ENCODE measurements around the gene FAM171A1. TPM values are rescaled to one million over a fixed set of nuclear protein-coding genes. Genes with fewer than 3 reads are reported as not detected.

The FAM171A1 gene
- total RNA-seq, 1 donor = 25.0 TPM

GRCh38 chr10:15169555-15170401 is 201.3 kb downstream of the FAM171A1 start:
- H3K4me1 ChIP-seq (ENCODE audit: insufficient read depth, low read length) = peaks cover 34% of the 10 kb centered on the region
- TF ChIP-seq, protein P1, sequence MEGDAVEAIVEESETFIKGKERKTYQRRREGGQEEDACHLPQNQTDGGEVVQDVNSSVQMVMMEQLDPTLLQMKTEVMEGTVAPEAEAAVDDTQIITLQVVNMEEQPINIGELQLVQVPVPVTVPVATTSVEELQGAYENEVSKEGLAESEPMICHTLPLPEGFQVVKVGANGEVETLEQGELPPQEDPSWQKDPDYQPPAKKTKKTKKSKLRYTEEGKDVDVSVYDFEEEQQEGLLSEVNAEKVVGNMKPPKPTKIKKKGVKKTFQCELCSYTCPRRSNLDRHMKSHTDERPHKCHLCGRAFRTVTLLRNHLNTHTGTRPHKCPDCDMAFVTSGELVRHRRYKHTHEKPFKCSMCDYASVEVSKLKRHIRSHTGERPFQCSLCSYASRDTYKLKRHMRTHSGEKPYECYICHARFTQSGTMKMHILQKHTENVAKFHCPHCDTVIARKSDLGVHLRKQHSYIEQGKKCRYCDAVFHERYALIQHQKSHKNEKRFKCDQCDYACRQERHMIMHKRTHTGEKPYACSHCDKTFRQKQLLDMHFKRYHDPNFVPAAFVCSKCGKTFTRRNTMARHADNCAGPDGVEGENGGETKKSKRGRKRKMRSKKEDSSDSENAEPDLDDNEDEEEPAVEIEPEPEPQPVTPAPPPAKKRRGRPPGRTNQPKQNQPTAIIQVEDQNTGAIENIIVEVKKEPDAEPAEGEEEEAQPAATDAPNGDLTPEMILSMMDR (IDR thresholded peaks at IDR 0.05; ENCODE audit: extremely low read depth, low read depth, low read length) = no peak
- peaks cover 15% of the 10 kb centered on the region for H4K20me1 ChIP-seq (ENCODE audit: insufficient read depth, low read length)
- H3K4me3 ChIP-seq (ENCODE audit: insufficient read depth, low read length) = peak overlapping the region; percentile 32
- H3K9me3 ChIP-seq (ENCODE audit: low read depth, low read length) = no peaks in the 10 kb centered on the region
- H3K27me3 ChIP-seq (ENCODE audit: insufficient read depth, low read length) = no peaks in the 10 kb centered on the region
- H3K27ac ChIP-seq (ENCODE audit: low read depth, low read length) = peak overlapping the region; percentile 7
- no peaks in the 10 kb centered on the region for H3K36me3 ChIP-seq (ENCODE audit: insufficient read depth, low read length)
- H3K79me2 ChIP-seq (ENCODE audit: insufficient read depth, low read length) = peaks cover 36% of the 10 kb centered on the region
- peak overlapping the region; percentile 77 for H3K4me2 ChIP-seq (ENCODE audit: insufficient read depth, low read length)
- DNase-seq (ENCODE audit: insufficient read length, low spot score, missing footprints) = peak; percentile 58
- peak overlapping the region; percentile 71 for H2AFZ ChIP-seq (ENCODE audit: low read length)

- Histone ChIP-seq H2AFZ (ENCODE audit: low read length) (peak overlapping the region; percentile 71), H3K9me3 (ENCODE audit: low read depth, low read length) (no peaks in the 10 kb centered on the region), H3K27me3 (ENCODE audit: insufficient read depth, low read length) (no peaks in the 10 kb centered on the region), H3K4me2 (ENCODE audit: insufficient read depth, low read length) (peak overlapping the region; percentile 77), H3K36me3 (ENCODE audit: insufficient read depth, low read length) (no peaks in the 10 kb centered on the region), H3K4me3 (ENCODE audit: insufficient read depth, low read length) (peak overlapping the region; percentile 38), H4K20me1 (ENCODE audit: insufficient read depth, low read length) (peaks cover 18% of the 10 kb centered on the region), H3K79me2 (ENCODE audit: insufficient read depth, low read length) (peaks cover 44% of the 10 kb centered on the region), H3K27ac (ENCODE audit: low read depth, low read length) (no peak overlapping the region), H3K4me1 (ENCODE audit: insufficient read depth, low read length) (peaks cover 34% of the 10 kb centered on the region)
- TF ChIP-seq, protein P1 (IDR thresholded peaks at IDR 0.05; ENCODE audit: extremely low read depth, low read depth, low read length) = no peak
- peak; percentile 98 for DNase-seq (ENCODE audit: insufficient read length, low spot score, missing footprints)
Measured at GRCh38 chr10:15168786-15169554, 202.1 kb downstream of the FAM171A1 start.

DNA sequence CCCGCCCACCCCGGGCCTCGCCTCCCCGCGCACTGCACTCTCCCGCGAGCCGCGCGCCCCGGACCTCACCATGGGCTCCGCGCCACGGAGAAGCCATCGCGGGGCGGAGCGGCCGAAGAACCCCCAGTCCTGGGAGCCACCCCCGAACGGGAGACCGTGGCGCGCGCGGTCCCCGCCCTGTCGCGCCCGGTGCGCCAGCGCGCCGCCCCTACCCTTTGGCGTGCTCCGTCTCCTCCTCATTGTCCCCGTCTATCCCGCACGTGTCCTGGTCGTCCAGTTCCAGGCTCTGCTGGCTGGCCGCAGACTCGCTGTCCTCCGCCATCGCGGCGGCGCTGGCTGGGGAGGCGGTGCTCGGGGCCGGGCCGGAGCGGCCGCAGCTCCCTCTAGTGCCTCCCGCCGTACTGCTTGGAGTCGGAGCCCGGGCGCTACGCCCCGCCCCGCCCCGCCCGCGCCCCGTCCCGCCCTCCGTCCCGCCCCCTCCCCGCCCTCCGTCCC is 202.8 kb downstream of the FAM171A1 start, which contains the start of gene NMT2:
TSS of gene NMT2 (minus strand) at position 403 of the 495 bp plus-strand sequence. CDS start at position 322, 81 bp downstream.
- peaks cover 21% of the 10 kb centered on the region for H4K20me1 ChIP-seq (ENCODE audit: insufficient read depth, low read length)
- H3K9me3 ChIP-seq (ENCODE audit: low read depth, low read length) = no peaks in the 10 kb centered on the region
- peak within 1 kb of the TSS; percentile 74 for H3K27ac ChIP-seq (ENCODE audit: low read depth, low read length)
- peak; percentile 99 for DNase-seq (ENCODE audit: insufficient read length, low spot score, missing footprints)
- peaks cover 38% of the 10 kb centered on the region for H3K4me1 ChIP-seq (ENCODE audit: insufficient read depth, low read length)
- H3K4me3 ChIP-seq (ENCODE audit: insufficient read depth, low read length) = peak within 1 kb of the TSS; percentile 96
- H3K27me3 ChIP-seq (ENCODE audit: insufficient read depth, low read length) = no peaks in the 10 kb centered on the region
- no peaks in the 10 kb centered on the region for H3K36me3 ChIP-seq (ENCODE audit: insufficient read depth, low read length)
- peaks cover 50% of the 10 kb centered on the region for H3K79me2 ChIP-seq (ENCODE audit: insufficient read depth, low read length)
- H2AFZ ChIP-seq (ENCODE audit: low read length) = peak within 1 kb of the TSS; percentile 81
- TF ChIP-seq, protein P1 (IDR thresholded peaks at IDR 0.05; ENCODE audit: extremely low read depth, low read depth, low read length) = peak; percentile 18
- peak within 1 kb of the TSS; percentile 96 for H3K4me2 ChIP-seq (ENCODE audit: insufficient read depth, low read length)

Measured in osteoblast (primary cell).